ENCODE measurements around the gene PRIMA1. TPM values are rescaled to one million over a fixed set of nuclear protein-coding genes. Genes with fewer than 3 reads are reported as not detected.

Gene PRIMA1
- polyA plus RNA-seq, 1 of the 3 experiments (the other 2 are of a cell fraction), result 0.18 TPM

DNA sequence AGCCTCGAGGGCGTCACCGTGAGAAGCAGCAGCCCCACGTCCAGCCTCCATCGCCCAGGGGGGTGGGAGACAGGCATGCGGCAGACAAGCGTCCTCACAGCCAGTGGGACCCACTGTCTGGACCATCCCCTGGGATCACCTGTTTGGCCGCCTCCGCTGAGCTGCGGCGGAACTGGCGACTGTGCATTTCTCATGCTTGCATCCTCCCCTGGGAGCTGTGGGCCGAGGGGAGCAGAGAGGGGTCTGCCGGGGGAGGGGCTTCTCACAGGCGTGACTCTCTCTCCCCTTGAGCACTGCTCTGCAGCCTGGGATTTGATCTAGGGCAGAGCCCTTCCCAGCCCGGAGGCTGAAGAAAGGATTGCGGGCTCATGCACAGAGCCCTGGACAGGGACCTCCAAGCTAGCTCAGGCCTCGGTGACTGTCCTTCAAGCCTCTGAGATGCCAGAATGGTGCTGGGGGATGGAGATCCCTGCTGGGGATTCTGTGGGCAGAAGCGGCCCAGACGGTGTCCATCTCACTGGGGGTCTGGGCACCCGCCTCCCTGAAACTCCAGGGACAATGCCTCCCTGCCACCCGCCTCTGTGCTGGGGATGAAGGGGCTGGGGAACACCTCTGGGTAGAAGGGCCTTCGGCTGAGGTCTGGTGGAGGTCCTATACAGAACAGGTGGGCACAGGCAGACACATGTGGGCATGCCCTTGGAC, 61.1 kb downstream of the PRIMA1 start:
- CTCF ChIA-PET, result interaction anchor here (1.2 kb wide), 1 partner anchor 8 kb away, joined by 3 read pairs; no protein-coding TSS in a partner anchor
- no peaks in the 10 kb centered on the region for H3K36me3 ChIP-seq (replicated peaks in 1 of 2; ENCODE audit: control insufficient read depth in 1 of 2, insufficient read depth in 2 of 2, low read length in 1 of 2)
- peaks cover 0 to 2% of the 10 kb centered on the region in 2 experiments; a peak in 1 of 4 replicates for H3K4me1 ChIP-seq (ENCODE audit: control insufficient read depth in 1 of 2, insufficient read depth in 2 of 2, low read depth in 1 of 2, low read length in 1 of 2)
- no peak overlapping the region for H3K27ac ChIP-seq (ENCODE audit: low read depth in 2 of 2, low read length in 1 of 2)
- TF ChIP-seq SMC3 (IDR thresholded peaks at IDR 0.05; ENCODE audit: low read depth, low read length) (no peak), MAX (IDR thresholded peaks at IDR 0.05; ENCODE audit: low read depth) (no peak), GABPA (IDR thresholded peaks at IDR 0.05; ENCODE audit: low read depth) (no peak), POLR2AphosphoS5 (IDR thresholded peaks at IDR 0.05; ENCODE audit: low read depth, low read length) (no peak), USF1 (IDR thresholded peaks at IDR 0.05; ENCODE audit: borderline replicate concordance, low read depth) (no peak), SIN3A (IDR thresholded peaks at IDR 0.05; ENCODE audit: borderline replicate concordance, low read depth, low read length) (no peak), EZH2phosphoT487 (IDR thresholded peaks at IDR 0.05; ENCODE audit: borderline replicate concordance, low read depth) (no peak), RXRA (IDR thresholded peaks at IDR 0.05; ENCODE audit: borderline replicate concordance, low read depth) (no peak), ELF1 (IDR thresholded peaks at IDR 0.05) (no peak), REST (IDR thresholded peaks at IDR 0.05; ENCODE audit: low read depth, low read length) (no peak)
- TF ChIP-seq, protein P1, sequence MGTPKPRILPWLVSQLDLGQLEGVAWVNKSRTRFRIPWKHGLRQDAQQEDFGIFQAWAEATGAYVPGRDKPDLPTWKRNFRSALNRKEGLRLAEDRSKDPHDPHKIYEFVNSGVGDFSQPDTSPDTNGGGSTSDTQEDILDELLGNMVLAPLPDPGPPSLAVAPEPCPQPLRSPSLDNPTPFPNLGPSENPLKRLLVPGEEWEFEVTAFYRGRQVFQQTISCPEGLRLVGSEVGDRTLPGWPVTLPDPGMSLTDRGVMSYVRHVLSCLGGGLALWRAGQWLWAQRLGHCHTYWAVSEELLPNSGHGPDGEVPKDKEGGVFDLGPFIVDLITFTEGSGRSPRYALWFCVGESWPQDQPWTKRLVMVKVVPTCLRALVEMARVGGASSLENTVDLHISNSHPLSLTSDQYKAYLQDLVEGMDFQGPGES (IDR thresholded peaks at IDR 0.05; ENCODE audit: low read depth, low read length), result no peak
- TF ChIP-seq, protein P2, sequence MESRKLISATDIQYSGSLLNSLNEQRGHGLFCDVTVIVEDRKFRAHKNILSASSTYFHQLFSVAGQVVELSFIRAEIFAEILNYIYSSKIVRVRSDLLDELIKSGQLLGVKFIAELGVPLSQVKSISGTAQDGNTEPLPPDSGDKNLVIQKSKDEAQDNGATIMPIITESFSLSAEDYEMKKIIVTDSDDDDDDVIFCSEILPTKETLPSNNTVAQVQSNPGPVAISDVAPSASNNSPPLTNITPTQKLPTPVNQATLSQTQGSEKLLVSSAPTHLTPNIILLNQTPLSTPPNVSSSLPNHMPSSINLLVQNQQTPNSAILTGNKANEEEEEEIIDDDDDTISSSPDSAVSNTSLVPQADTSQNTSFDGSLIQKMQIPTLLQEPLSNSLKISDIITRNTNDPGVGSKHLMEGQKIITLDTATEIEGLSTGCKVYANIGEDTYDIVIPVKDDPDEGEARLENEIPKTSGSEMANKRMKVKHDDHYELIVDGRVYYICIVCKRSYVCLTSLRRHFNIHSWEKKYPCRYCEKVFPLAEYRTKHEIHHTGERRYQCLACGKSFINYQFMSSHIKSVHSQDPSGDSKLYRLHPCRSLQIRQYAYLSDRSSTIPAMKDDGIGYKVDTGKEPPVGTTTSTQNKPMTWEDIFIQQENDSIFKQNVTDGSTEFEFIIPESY (IDR thresholded peaks at IDR 0.05; ENCODE audit: borderline replicate concordance, low read depth), result no peak
- TF ChIP-seq, protein P3, sequence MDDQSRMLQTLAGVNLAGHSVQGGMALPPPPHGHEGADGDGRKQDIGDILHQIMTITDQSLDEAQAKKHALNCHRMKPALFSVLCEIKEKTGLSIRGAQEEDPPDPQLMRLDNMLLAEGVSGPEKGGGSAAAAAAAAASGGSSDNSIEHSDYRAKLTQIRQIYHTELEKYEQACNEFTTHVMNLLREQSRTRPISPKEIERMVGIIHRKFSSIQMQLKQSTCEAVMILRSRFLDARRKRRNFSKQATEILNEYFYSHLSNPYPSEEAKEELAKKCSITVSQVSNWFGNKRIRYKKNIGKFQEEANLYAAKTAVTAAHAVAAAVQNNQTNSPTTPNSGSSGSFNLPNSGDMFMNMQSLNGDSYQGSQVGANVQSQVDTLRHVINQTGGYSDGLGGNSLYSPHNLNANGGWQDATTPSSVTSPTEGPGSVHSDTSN (IDR thresholded peaks at IDR 0.05), result no peak
- WGBS (ENCODE audit: low lambda C conversion rate), result 57% methylated on average over 9 of the region's 23 CpGs
- no peaks in the 10 kb centered on the region for H3K79me2 ChIP-seq (ENCODE audit: insufficient read depth)
- H4K20me1 ChIP-seq (ENCODE audit: insufficient read depth), result no peaks in the 10 kb centered on the region
- H2AFZ ChIP-seq (ENCODE audit: low read depth), result no peak overlapping the region
- no peak overlapping the region for H3K9ac ChIP-seq
- POLR2A ChIA-PET, result no interaction called here
- H3K9me3 ChIP-seq, result no peaks in the 10 kb centered on the region
- H3K4me2 ChIP-seq, result no peak overlapping the region
- no peak for DNase-seq
- H3K9me2 ChIP-seq, result no peaks in the 10 kb centered on the region
- H3K27me3 ChIP-seq (ENCODE audit: insufficient read depth), result no peaks in the 10 kb centered on the region
- no peaks in the 10 kb centered on the region for H3F3A ChIP-seq (replicated peaks; ENCODE audit: insufficient read depth)
- no peak overlapping the region for H3K4me3 ChIP-seq (ENCODE audit: low read depth in 2 of 2, low read length in 1 of 2)

Data from SK-N-SH (cell line).